ENCODE data around the gene SF3B5.
"Not testable (repeated sequence)": the region's sequence is repeated elsewhere in the genome, so short reads cannot be mapped to it uniquely, and the experiment has no call there.

Gene SF3B5

DNA sequence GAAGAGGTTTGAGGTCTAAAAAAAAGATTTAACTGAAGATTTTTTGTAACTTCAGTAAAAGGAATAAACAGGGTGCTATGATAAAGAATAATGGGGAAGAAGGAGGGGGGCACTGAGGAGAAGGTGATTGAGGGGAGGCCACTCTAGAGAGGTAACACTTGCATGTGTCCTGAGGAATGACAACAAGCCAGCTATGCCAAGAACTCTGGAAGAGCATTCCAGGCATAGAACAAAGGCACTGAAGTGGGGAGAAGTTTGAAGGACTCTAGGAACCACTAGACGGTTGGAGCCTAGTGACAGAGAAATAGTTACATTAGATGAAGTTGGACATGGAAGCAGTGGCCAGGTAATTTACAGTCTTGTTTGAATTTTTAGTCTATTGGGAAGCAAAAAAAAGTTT is 10.8 kb upstream of the SF3B5 start:
- in situ Hi-C loops (cut with MboI; ENCODE audit: low sequenced_read_pairs) = loop anchor here (10.0 kb wide), 1 partner anchor 379 kb away; no protein-coding TSS in a partner anchor

DNA sequence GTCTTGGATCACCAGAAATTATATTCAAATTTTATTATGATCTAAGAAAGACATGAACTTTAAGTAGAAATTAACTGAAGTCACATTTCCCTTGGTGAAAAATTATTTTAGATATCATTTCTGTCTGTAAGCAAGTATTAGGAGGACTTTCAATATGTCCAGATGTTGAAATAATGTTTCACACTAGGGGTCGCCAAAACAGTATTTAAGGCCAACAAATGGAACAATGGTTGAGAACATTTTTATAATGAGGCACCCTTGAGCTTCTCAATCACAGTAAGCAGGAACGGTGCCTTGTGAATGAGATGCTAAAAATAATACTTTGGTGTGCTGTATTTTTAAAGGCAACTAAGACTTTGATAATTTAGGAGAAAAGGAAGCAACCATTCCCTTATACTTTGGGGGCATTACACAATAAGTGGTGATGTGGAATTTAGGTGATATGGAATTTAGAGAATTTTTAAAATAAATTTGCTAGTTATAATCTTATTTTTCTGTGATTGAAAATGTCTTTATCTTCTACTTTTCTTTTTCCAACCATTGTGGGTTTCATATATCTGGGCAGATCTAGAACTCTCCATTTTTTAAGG is 9.6 kb upstream of the SF3B5 start:
- in situ Hi-C loops (cut with MboI; ENCODE audit: low sequenced_read_pairs) = loop anchor here (5.0 to 10.0 kb wide), 2 partner anchors 117 to 380 kb away; no protein-coding TSS in a partner anchor

DNA sequence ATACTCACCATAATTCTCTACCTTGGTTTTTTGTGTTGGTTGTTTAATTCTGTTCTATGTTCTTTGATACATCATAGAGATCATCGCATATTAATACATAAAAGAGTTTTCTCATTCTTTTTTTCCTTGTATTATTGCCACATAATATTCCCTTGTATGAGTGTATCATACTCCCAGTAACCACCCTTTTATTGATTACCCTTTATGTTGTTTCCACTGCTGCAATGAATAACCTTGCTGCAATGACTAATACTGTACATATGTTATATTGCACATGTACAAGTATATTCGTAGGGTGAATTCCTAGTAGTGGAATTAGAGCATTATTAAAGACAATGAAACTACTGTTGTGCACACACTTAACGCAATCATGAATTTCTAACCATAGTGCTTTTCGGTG is 9.1 kb upstream of the SF3B5 start:
- in situ Hi-C loops (cut with MboI; ENCODE audit: low sequenced_read_pairs) = loop anchor here (5.0 to 10.0 kb wide), 2 partner anchors 118 to 380 kb away; no protein-coding TSS in a partner anchor

DNA sequence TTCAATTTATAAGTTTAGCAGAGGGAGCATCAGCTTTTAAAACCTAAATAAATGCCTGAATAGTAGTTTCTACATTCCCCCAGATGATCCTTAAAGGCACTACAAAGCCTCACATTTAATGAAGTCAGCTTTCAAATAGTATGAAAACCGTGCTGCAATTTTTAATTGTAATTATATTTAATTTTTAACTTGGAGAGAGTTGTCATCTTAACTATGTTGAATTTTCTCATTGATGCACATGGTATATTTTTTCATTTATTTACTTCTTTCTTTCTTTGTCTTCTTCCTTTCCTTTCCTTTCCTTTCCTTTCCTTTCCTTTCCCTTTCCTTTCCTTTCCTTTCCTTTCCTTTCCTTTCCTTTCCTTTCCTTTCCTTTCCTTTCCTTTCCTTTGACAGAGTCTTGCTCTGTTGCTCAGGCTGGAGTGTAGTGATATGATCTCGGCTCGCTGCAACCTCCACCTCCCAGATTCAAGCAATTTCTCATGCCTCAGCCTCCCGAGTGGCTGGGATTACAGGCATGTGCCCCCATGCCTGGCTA is 7.7 kb upstream of the SF3B5 start:
- in situ Hi-C loops (cut with MboI; ENCODE audit: low sequenced_read_pairs) = loop anchor here (5.0 to 10.0 kb wide), 2 partner anchors 119 to 382 kb away; no protein-coding TSS in a partner anchor

DNA sequence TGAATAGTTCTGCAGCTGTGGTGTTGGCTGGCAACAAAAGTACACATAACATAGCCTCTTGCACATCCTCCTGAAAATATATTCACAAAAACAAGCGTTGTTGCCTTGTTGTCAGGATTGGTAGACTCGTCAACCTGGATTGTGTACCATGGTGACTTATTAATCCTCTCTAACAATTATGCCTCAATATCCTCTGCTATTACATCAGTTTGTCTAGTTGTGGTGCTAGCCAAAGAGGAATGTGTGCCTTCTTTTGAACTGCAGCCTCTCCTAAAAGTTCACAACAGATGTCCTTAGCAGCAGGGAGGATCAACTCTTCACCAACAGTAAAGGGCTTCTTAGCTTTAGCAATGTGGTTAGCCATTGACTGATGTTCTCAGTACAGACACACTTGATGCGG is 3.6 kb upstream of the SF3B5 start:
- in situ Hi-C loops (cut with MboI; ENCODE audit: low sequenced_read_pairs) = no loop called here

DNA sequence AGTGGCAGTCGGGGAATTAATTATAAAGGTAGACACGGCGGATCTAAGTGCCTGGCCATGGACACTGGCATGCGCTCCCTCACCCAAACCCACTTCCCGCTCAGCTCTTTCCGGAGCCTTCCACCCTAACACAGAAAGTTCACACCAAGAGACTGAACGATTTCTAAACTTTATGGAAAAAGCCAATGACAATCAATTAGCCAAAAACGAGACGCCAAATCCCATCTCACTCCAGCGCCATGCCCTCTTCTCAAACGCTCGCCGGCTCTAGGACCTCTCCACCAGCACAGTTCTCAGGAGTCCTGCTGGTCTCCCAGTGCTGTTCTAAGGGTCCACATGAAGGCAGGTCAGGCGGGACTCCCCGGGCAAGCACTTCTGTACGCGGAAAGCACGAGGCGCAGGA is 641 bp downstream of the SF3B5 start:
- in situ Hi-C loops (cut with MboI; ENCODE audit: low sequenced_read_pairs) = no loop called here

DNA sequence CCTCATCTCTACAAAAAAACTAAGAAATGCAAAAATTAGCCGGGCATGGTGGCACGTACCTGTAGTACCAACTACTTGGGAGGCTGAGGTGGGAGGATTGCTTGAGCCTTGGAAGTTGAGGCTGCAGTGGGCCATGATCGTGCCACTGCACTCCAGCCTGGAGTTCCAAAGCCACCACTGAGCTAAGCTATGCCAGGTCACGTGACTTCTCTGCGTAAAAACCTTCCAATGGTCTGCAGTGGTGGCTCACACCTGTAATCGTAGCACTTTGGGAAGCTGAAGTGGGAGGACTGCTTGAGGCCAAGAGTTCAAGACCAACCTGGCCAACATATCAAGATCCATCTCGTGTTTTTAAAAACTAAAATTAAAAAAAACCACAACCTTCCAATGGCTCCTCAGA is 1.7 kb downstream of the SF3B5 start:
- in situ Hi-C loops (cut with MboI; ENCODE audit: low sequenced_read_pairs) = no loop called here

DNA sequence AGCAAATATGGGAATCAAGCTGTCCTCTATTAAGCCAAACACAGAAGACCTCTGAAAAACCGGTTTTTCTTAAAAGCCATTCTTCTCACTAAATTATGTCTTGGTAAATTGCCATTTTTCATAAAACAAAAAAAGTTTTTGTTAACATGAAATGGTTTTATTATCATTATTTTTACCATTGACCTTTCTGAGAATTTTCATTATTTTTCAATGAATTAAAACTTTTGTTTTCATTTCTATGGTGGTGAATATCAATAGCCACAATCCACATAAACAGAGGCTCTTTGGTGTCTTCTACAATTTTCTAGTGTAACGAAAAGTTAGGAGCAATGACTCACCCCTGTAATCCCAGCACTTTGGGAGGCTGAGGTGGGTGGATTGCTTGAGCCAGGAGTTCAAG is 2.1 kb downstream of the SF3B5 start:
- in situ Hi-C loops (cut with MboI; ENCODE audit: low sequenced_read_pairs) = no loop called here

DNA sequence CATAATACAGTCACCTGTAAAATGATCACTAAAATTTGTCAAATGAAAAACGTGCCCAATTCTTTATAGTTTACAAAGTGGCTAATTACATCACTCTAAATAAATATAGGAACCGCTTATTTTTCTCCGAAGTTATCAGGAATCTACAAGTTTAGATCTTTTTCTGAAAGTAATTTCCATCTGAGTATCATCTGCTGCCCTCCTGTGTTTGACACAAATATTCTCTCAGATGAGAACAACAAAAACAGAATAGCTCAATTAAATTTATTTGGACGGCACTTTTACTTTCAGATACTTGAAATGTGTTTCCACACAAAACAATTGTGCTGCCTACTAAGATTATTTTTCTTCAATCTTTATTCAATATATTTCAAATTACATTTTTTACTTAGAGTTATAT is 5.0 kb downstream of the SF3B5 start:
- in situ Hi-C loops (cut with MboI; ENCODE audit: low sequenced_read_pairs) = no loop called here

DNA sequence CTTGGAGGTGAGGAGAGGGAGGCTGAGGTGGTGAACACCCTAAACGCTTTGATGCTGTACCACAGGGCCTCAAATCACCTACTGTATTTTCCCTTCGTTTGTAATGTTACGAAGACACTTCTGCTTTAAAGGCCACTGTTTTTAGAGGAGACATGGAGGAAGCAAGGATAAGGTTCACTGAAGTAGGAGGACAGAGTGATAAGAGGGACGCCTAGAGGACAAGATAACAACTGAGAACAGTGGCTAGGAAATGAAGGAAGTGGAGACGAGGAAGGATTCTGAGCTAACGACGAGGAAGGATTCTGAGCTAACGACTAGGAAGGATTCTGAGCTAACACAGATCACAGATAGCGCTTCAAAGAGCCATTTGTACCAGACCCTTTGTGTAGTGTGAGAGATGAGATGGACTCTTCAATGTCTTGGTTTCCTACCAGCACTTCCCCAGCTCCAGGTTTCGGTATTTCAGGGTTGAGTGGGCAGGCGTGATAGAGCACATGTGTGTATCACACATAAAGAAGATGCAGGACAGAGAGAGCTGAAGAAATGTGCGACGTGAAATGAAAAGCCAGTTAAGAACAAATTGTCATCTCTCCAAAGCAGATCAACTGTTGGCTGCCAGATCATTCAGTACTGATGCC is 7.5 kb downstream of the SF3B5 start:
- in situ Hi-C loops (cut with MboI; ENCODE audit: low sequenced_read_pairs) = no loop called here

DNA sequence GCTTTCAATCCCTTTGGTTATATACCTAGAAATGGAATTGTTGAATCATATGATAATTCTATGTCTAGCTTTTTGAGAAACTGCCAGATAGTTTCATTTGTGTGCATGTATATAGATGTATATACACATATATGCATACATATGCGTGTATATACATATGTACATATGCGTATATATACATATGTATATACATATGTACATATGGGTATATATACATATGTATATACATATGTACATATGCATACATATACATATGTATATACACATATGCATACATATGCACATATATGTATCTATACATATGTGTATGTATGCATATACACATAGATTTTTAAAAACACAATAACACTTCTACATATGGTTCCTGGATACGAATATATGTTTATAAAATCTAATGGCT is 8.4 kb downstream of the SF3B5 start:
- in situ Hi-C loops (cut with MboI; ENCODE audit: low sequenced_read_pairs) = no loop called here

DNA sequence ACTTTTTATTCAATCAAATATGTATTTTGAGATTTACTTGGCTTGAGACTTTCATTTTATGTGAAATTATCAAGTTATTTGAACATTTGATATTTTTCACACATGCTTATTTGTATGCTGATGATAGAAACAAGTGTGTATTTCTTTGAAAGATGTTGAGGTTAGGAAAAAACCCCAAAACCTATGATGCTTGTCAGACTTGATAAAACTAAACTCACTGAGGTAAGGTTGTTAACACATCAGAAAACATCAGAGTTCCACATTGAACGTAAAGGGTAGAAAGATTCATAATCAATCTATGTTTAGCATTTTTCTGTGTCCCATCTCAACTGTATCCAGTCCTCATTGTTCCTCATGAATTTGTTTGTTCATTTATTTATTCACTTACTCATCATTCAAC is 12.2 kb downstream of the SF3B5 start:
- in situ Hi-C loops (cut with MboI; ENCODE audit: low sequenced_read_pairs) = no loop called here

DNA sequence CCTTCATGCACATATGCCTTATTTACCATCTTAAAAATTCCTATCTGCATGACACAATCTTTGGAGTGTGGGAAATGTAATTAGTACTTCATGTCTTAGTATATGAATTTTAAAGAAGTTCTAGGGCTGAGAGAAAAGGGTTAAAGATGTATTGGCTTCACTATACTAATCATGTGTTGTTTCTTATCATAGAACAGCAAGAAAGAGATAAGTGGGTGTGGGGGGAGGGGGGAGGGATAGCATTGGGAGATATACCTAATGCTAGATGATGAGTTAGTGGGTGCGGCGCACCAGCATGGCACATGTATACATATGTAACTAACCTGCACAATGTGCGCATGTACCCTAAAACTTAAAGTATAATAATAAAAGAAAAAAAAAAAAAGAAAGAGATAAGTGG is 13.0 kb downstream of the SF3B5 start:
- in situ Hi-C loops (cut with MboI; ENCODE audit: low sequenced_read_pairs) = not testable (repeated sequence)

DNA sequence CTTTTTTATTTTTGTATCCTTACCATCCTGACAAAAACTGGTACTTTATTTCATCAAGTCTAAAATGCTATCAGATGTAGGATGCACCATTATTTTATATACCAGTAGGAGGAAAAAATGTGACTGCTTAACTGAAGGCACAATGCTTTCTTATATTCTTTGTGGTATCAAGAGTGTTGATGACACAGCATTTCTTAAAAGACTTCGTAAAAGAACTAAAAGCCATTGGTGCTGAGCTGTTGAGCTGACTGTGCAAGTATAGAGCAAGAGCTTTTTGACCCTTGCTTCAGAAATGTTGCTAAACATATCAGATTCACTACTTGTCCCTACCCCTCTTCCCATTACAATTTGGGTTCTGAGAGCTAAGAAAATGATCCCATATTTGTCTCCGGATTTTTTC is 17.5 kb downstream of the SF3B5 start:
- in situ Hi-C loops (cut with MboI; ENCODE audit: low sequenced_read_pairs) = no loop called here

DNA sequence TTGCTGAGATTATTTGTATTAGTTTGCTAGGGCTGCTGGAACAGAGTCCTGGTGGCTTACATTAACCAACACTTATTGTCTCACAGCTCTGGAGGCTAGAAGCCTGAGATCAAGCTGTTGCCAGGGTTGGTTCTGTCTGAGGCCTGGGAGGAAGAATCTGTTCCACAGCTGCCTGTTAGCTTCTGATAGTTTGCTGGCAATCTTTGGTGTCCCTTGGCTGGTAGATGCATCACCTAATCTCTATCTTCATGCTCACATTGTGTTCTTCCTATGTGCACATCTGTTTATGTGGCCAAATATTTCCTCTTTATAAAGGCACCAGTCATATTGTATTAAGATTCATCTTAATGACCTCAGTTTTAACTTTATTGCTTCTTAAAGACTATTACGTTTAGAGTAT is 19.5 kb downstream of the SF3B5 start:
- in situ Hi-C loops (cut with MboI; ENCODE audit: low sequenced_read_pairs) = no loop called here

DNA sequence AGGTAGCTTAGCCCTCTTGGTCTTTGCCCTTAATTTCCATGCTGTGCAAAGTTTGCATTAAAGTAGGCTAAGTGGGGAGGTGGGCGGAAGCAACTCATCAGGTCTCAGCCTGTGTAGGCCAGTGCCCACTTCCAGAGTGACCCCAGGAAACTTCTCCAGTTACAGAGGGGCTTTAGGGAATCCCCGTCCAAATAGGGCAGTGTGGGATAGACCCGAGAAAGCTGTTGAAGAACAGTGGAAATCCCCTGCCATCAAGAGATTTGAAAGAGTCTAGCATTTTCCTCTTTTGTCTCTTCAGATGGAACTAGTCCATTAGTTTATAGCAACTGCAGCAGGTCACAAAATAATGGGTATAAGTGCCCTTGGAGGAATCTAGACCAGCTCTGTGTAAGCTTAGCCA is 20.2 kb downstream of the SF3B5 start:
- in situ Hi-C loops (cut with MboI; ENCODE audit: low sequenced_read_pairs) = no loop called here

DNA sequence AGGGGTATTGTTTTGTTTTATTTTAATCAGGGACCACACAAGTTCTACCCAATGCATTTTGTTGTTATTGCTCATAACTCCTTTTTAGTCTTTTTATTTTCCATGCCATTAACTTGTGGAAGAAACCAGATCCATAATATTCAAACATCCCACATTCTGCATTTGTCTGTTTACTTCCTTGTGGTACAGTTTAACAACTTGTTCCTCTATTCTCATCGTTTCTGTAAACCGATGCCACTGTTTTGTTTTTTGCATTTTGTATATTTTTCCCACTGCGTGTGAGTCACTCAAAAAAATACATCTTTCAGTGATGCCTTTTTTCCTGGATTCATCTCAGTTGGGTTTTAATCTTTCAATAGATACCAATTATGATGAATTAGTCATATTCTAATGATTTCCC is 22.3 kb downstream of the SF3B5 start:
- in situ Hi-C loops (cut with MboI; ENCODE audit: low sequenced_read_pairs) = no loop called here

DNA sequence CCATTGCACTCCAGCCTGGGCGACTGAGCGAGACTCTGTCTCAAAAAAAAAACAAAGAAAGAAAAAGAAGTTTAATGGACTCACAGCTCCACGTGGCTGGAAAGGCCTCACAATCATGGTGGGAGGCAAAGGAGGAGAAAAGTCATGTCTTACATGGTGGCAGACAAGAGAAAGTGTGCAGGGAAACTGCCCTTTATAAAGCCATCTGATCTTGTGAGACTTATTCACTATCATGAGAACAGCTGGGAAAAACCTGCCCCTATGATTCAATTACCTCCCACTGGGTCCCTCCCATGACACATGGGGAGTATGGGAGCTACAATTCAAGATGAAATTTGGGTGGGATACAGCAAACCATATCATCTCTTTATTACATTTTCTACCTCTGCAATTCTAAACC is 25.9 kb downstream of the SF3B5 start:
- in situ Hi-C loops (cut with MboI; ENCODE audit: low sequenced_read_pairs) = no loop called here

DNA sequence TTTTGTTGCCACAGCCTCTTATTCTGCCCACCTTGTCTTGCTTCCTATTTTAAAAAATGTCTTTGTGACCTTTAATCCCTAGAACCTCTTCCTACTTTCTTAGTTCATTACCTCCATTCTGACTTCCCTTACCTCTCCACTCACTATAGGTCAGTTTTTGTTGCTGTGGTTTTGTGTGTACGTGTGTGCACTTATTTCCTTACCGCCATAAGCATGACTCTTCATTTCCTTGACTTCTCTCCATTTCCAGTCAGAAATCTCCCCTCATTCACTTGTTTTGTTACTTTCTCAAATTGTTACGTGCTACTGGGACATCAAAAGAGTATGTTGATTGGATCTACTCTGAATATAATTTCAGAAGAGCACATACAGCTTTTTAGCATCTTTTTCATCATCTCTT is 26.6 kb downstream of the SF3B5 start:
- in situ Hi-C loops (cut with MboI; ENCODE audit: low sequenced_read_pairs) = no loop called here

DNA sequence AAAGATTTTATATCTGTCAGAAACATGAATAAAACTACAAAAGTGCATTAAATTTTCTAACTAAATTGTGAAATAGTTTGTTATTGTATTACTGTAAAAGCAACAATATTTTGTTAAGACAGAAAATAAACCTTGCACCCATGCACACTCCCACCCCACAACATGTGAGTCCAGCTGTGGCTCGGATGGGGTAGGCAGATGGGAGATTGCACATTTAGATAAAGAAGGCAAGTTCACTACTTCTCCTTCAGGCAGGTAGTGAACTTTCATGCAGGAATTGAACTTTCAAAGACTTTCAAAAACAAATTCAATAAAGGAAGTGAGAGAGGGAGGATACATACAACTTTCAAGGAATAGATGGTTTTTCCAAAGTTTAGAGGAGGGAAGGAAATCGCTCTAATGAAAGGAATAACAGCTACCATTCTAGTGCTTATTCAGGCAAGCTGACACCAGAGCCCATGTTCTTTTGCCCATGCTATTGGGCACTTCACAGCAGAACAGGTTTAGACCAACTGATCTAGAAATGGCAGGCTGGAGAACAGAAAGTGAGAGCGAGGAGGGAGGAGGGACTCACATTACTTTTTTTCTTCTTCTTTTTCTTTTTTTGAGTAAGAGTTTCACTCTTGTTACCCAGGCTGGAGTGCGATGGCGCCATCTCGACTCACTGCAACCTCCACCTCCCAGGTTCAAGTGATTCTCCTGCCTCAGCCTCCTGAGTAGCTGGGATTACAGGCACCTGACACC is 28.5 kb downstream of the SF3B5 start:
- in situ Hi-C loops (cut with MboI; ENCODE audit: low sequenced_read_pairs) = no loop called here

DNA sequence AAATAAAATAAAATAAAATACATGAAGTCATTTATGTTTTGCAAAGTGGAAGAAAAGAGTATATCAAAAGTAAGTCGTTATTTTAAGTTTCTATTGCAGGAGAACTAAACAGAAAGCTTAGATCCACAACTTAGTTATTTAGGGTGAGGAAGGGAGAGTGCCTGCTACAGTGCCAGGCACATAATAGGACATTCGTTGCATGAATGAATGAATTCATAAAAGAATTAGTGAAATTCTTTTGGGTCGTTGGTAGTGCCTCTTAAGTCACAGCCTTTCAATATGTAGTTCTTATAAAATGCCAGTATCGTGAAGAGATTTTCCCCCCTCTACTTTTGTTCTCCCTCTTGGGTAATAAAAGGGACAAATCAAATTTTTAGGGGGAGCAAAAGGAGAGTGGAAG is 29.1 kb downstream of the SF3B5 start:
- in situ Hi-C loops (cut with MboI; ENCODE audit: low sequenced_read_pairs) = no loop called here

DNA sequence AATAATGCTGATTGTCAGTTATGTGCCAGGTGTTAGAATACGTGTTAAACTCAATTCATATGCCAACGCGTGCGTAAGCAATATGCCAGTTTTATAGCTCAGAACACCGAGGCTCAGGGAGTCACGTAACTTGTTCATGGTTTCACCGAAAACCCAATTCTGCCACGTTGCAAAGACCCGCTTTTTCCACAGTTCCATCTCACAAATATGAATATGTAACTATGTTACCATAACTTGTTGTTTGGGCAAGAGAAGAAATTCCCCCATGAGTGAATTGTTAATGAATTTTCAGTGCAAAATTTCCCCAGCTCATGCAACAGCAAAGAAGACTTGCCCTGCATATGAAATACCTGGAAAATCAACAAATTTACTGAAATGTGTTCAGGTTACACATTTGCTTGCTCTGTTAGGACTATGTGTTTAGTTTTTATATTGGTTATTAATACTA is 30.1 kb downstream of the SF3B5 start:
- in situ Hi-C loops (cut with MboI; ENCODE audit: low sequenced_read_pairs) = no loop called here
